Endothelial cell of umbilical vein (primary cell): Measurements from ENCODE around the gene ATP8A1. TPM values are rescaled to one million over a fixed set of nuclear protein-coding genes. Genes with fewer than 3 reads are reported as not detected.

ENCODE experiments used
- BruUV-seq: library from RNA; stranded (reverse); fragments of 400-500 nt; replicated peaks from 2 replicates; lab custom pipeline; 2021; lab: Mats Ljungman, UMichigan
- CTCF ChIA-PET: fragments of 300-600, 350-600 bp; sonication (Branson Sonifier 250); formaldehyde crosslinking; loops from one replicate; lab custom pipeline; 2021; ENCODE audit warnings: antibody characterized with exemption, inconsistent platforms; lab: Charles Lee
- POLR2A ChIA-PET: fragments of 300-600, 350-600 bp; sonication (Branson Sonifier 250); formaldehyde crosslinking; loops from one replicate; lab custom pipeline; 2021; ENCODE audit warnings: antibody characterized with exemption, inconsistent platforms; lab: Charles Lee
- DNase-seq: peaks from one replicate; pipeline ENCODE4 v3.0.0-alpha.2; 2011; ENCODE audit warnings: low read depth, low spot score
- FAIRE-seq: peaks from 2 replicates; lab custom pipeline; 2011; peaks lifted over from hg19 to GRCh38; lab: Jason Lieb, UNC
- H2AFZ ChIP-seq: 2 replicates; pipeline ENCODE4 v1.6.0; 2012; ENCODE audit warnings: low read depth, low read length, control low read depth, inconsistent platforms
- H3K27ac ChIP-seq: 2 replicates; pipeline ENCODE4 v1.5.1; 2011; ENCODE audit warnings: low read depth, mild to moderate bottlenecking, control low read depth, low read length, moderate library complexity; ENCODE audit not compliant: insufficient read depth
- H3K27me3 ChIP-seq, 2 experiments: 2 replicates each; pipeline versions ENCODE4 v1.6.0 to v1.6.1; 2011; ENCODE audit warnings: low read length in 2 of 2, mixed read lengths in 1 of 2; ENCODE audit not compliant: control insufficient read depth in 2 of 2, insufficient read depth in 2 of 2
- H3K36me3 ChIP-seq, 2 experiments: 2 replicates in 1 of 2; 3 replicates in 1 of 2; pipeline ENCODE4 v1.5.1; 2011; ENCODE audit warnings: low read length in 2 of 2, mild to moderate bottlenecking in 1 of 2, moderate library complexity in 1 of 2; ENCODE audit not compliant: control insufficient read depth in 2 of 2, insufficient read depth in 2 of 2; ENCODE audit errors: extremely low read depth in 1 of 2
- H3K4me1 ChIP-seq: 3 replicates; pipeline ENCODE4 v1.5.1; 2011; ENCODE audit warnings: mild to moderate bottlenecking, low read length; ENCODE audit not compliant: control insufficient read depth, insufficient read depth; ENCODE audit errors: extremely low read depth
- H3K4me2 ChIP-seq: 2 replicates; pipeline ENCODE4 v1.6.1; 2011; ENCODE audit warnings: low read length, control low read depth, mixed read lengths; ENCODE audit not compliant: insufficient read depth
- H3K4me3 ChIP-seq, 3 experiments: fragments of 200-600 bp in 1 of 3; sonication (generic), shearing (Covaris generic) in 1 of 3; replicated peaks in 1 of 3; 2 replicates each; pipeline ENCODE4 v1.5.1; 2011 to 2016; ENCODE audit warnings: control low read depth in 3 of 3, low read length in 3 of 3, mild to moderate bottlenecking in 2 of 3, inconsistent platforms in 1 of 3, low read depth in 1 of 3, moderate library complexity in 1 of 3; ENCODE audit not compliant: insufficient read depth in 1 of 3
- H3K79me2 ChIP-seq: 2 replicates; pipeline ENCODE4 v1.6.0; 2012; ENCODE audit warnings: low read length, inconsistent platforms; ENCODE audit not compliant: control insufficient read depth, insufficient read depth
- H3K9ac ChIP-seq: replicated peaks from 2 replicates; pipeline ENCODE3; 2011; ENCODE audit warnings: low read length, control low read depth; ENCODE audit not compliant: insufficient read depth; ENCODE audit errors: extremely low read depth
- H3K9me1 ChIP-seq: replicated peaks from 3 replicates; pipeline ENCODE4 v1.6.0; 2011; ENCODE audit warnings: mild to moderate bottlenecking, low read length; ENCODE audit not compliant: control insufficient read depth, insufficient read depth; ENCODE audit errors: extremely low read depth
- H3K9me3 ChIP-seq: replicated peaks from 2 replicates; pipeline ENCODE4 v1.5.1; 2012; ENCODE audit warnings: low read length, inconsistent platforms; ENCODE audit not compliant: control insufficient read depth, insufficient read depth
- H4K20me1 ChIP-seq: replicated peaks from 2 replicates; pipeline ENCODE3; 2011; ENCODE audit warnings: mild to moderate bottlenecking, low read length; ENCODE audit not compliant: control insufficient read depth, insufficient read depth; ENCODE audit errors: extremely low read depth
- EZH2 ChIP-seq: IDR thresholded peaks from 2 replicates; pipeline ENCODE4 v1.6.1; 2012; ENCODE audit warnings: borderline replicate concordance, low read depth, mild to moderate bottlenecking, moderate library complexity, low read length, inconsistent platforms; ENCODE audit not compliant: severe bottlenecking
- FOS ChIP-seq: IDR thresholded peaks from 2 replicates; pipeline ENCODE4 v1.6.1; 2011; ENCODE audit warnings: mild to moderate bottlenecking, low read length, moderate library complexity, borderline replicate concordance; ENCODE audit not compliant: insufficient read depth
- GATA2 ChIP-seq: IDR thresholded peaks from 2 replicates; pipeline ENCODE4 v1.7.0; 2011; ENCODE audit warnings: low read depth, mild to moderate bottlenecking, moderate library complexity, mixed read lengths, low read length; ENCODE audit not compliant: insufficient read length, insufficient read depth
- JUN ChIP-seq: IDR thresholded peaks from 2 replicates; pipeline ENCODE4 v1.6.1; 2011; ENCODE audit warnings: borderline replicate concordance, low read depth; ENCODE audit not compliant: insufficient read length, insufficient read depth
- MYC ChIP-seq: IDR thresholded peaks from one replicate; pipeline ENCODE4 v1.6.1; 2011; ENCODE audit warnings: mild to moderate bottlenecking, low read depth, low read length
- POLR2A ChIP-seq: IDR thresholded peaks from 2 replicates; pipeline ENCODE4 v1.6.1; 2012; ENCODE audit warnings: low read depth, mild to moderate bottlenecking, control low read depth, low read length
- POLR2AphosphoS5 ChIP-seq: IDR thresholded peaks from 2 replicates; pipeline ENCODE4 v1.6.1; 2012; ENCODE audit warnings: low read depth, mild to moderate bottlenecking, control low read depth, low read length, moderate library complexity; ENCODE audit not compliant: insufficient read depth
- dilution Hi-C: fragments of 300-500 bp; cut with MboI; formaldehyde crosslinking; loops from one replicate; pipeline ENCODE4 v1.15.0; 2019; ENCODE audit warnings: low sequenced_read_pairs; ENCODE audit not compliant: extremely low pct_ligation_motif_present
- intact Hi-C: fragments of 100-400 bp; cut with micrococcal nuclease; formaldehyde crosslinking; loops from one replicate; pipeline ENCODE4 v1.10.0; 2022
- polyA plus RNA-seq, 4 experiments: library from polyadenylated mRNA; depleted of rRNA in 3 of 4; stranded (reverse) in 3 of 4; unstranded in 1 of 4; fragments of >200 nt; gene quantifications; 2 replicates each; pipeline versions ENCODE4 v1.2.1 to v1.2.3, GENCODE V29; 2011 to 2012; ENCODE audit warnings: missing spikeins in 1 of 4
- total RNA-seq: library from RNA; stranded (reverse); gene quantifications from 2 replicates; pipeline ENCODE4 v1.2.3, GENCODE V29; 2021
- TF ChIP-seq, protein P1 (sequence below): IDR thresholded peaks from 2 replicates; pipeline ENCODE4 v1.6.1; 2011; ENCODE audit not compliant: insufficient read depth, insufficient read length
- TF ChIP-seq, protein P2 (sequence below), 2 donors: IDR thresholded peaks; 1 replicate in 1 of 2; 2 replicates in 1 of 2; pipeline ENCODE4 v1.5.1; 2011; ENCODE audit warnings: low read length in 2 of 2, mild to moderate bottlenecking in 2 of 2, moderate library complexity in 2 of 2, control low read depth in 1 of 2, inconsistent platforms in 1 of 2, low read depth in 1 of 2; ENCODE audit not compliant: insufficient read depth in 1 of 2; ENCODE audit errors: extremely low read depth in 1 of 2

ATP8A1 gene
- total and polyA plus RNA-seq, 2 donors (not counting 3 experiments of a cell fraction or from before 2014, with no cell fraction given), result 0.97 to 11.5 TPM

- dilution Hi-C loops, result no loop called here
- intact Hi-C loops, result no loop called here
These were observed 264.9 kb downstream of the ATP8A1 start for GRCh38 chr4:42391981-42392380.

More at GRCh38 chr4:42391981-42392380, 264.9 kb downstream of the ATP8A1 start:
- DNase-seq, result no peak
- H3K27me3 ChIP-seq, result no peaks in the 10 kb centered on the region
- no peak for FAIRE-seq
- TF ChIP-seq, protein P1, sequence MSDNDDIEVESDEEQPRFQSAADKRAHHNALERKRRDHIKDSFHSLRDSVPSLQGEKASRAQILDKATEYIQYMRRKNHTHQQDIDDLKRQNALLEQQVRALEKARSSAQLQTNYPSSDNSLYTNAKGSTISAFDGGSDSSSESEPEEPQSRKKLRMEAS, result no peak
- TF ChIP-seq POLR2A (no peak), EZH2 (no peak), FOS (no peak), MYC (no peak), JUN (no peak), POLR2AphosphoS5 (no peak), GATA2 (no peak)
- TF ChIP-seq, protein P2, sequence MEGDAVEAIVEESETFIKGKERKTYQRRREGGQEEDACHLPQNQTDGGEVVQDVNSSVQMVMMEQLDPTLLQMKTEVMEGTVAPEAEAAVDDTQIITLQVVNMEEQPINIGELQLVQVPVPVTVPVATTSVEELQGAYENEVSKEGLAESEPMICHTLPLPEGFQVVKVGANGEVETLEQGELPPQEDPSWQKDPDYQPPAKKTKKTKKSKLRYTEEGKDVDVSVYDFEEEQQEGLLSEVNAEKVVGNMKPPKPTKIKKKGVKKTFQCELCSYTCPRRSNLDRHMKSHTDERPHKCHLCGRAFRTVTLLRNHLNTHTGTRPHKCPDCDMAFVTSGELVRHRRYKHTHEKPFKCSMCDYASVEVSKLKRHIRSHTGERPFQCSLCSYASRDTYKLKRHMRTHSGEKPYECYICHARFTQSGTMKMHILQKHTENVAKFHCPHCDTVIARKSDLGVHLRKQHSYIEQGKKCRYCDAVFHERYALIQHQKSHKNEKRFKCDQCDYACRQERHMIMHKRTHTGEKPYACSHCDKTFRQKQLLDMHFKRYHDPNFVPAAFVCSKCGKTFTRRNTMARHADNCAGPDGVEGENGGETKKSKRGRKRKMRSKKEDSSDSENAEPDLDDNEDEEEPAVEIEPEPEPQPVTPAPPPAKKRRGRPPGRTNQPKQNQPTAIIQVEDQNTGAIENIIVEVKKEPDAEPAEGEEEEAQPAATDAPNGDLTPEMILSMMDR (IDR thresholded peaks at IDR 0.05; ENCODE audit: extremely low read depth in 1 of 2, insufficient read depth in 1 of 2, low read depth in 1 of 2, low read length in 2 of 2), result no peak
- H3K36me3 ChIP-seq, result no peaks in the 10 kb centered on the region
- no peaks in the 10 kb centered on the region for H3K9me1 ChIP-seq
- CTCF ChIA-PET, result no interaction called here
- H3K9ac ChIP-seq, result no peak overlapping the region
- peaks cover 5% of the 10 kb centered on the region for H3K4me1 ChIP-seq
- no peak overlapping the region for H2AFZ ChIP-seq
- H3K4me2 ChIP-seq, result no peak overlapping the region
- BruUV-seq, result no TSS peak
- POLR2A ChIA-PET, result no interaction called here
- no peak overlapping the region for H3K27ac ChIP-seq
- no peaks in the 10 kb centered on the region for H3K9me3 ChIP-seq
- H4K20me1 ChIP-seq, result no peaks in the 10 kb centered on the region
- H3K4me3 ChIP-seq, result no peak overlapping the region
- no peaks in the 10 kb centered on the region for H3K79me2 ChIP-seq
